HG02943 (cell line): Measurements from ENCODE around the gene DIAPH3.

ENCODE experiments used
- ATAC-seq: cut with Tn5 transposase; IDR thresholded peaks from one replicate; pipeline ENCODE4 v1.9.1; 2021; ENCODE audit warnings: mild to moderate bottlenecking, low read depth, moderate library complexity; ENCODE audit not compliant: unreplicated experiment

The DIAPH3 gene

DNA sequence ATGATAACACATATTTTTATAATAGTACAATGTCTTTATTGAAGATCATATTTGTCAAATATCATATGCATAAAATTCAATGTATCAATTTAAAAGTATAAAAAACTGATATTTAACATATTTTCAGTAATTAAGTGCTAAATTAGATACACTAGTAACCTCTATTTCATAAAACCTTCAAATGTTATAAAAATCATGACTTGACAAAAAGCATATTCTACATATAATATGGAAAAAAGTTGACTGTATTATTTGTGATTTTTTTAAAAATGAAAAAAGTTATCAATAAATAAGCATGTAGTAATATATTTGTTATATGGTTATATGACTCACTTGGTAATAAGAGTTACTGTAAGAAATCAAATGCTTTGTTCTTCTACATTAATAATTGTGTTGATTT, 356.9 kb downstream of the DIAPH3 start:
- no peak for ATAC-seq

DNA sequence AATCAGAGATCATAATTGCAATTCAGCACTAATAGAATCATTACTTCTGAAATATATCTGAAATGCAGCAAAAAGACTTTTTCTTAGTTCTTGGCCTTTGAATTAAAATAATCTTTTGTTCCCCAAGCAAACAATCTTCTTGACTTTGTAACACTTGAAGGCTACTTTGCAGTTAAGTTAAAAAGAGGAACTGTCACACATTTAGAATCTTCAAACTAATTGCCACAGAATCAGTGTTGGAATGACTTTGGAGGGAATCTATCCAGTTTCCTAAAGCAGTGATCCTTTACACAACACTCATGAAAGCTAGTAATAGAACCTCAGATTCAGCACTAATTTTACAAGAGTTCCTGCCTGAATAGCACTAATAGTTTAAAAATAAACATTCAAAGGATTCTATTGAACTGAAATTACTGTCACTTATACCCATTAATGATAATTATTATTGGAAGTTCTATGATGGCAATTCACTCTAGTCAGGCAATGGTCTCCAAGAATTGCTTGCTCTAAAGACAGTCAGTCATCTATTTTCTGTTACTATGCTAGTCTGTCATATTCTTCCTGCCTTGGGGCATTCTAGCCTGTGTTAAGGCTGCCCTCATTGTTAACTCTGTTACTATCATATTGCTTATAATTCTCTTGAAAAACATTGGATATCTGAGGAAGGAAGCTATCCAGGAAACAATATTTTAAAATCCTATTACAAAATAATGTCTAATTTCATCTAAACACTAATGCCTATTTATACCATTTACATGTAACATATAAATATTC, 362.4 kb downstream of the DIAPH3 start:
- no peak for ATAC-seq

DNA sequence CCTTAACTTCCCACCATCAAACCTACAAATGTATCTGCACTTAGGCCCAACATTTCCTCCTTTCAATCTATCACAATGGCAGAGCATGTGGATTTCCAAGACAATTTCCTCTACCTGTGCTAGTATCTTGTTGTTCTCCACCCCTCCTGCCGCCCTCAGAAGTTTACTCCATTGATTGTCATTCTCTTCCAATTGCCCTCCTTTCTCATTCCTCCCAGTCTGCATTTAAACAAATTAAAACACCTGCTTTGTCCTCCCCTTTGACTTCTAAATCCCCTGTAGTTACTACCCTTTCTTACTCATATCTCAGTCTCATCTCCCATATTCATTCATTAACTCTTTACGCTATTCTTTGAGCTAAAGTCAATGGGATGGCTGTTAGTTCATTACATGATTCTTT, 370.6 kb downstream of the DIAPH3 start:
- ATAC-seq: no peak

DNA sequence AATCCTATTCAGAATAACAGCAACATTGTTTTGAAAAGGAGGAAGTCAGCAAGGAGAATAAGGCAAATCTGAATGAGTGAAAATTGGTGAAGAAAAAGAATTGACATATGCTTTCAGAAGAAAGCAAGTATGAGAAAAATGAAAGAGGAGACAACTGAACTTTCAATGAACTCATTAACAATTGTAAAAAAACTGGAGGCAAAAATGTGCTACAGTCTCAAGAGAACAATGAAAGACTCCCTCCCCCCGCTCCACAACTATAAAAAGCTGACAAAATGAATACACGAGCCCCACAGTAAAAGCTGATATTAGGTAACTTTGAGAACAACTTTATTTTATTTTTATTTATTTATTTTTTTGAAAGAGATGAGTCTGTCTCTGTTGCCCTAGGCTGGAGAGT, 373.1 kb downstream of the DIAPH3 start:
- no peak for ATAC-seq

DNA sequence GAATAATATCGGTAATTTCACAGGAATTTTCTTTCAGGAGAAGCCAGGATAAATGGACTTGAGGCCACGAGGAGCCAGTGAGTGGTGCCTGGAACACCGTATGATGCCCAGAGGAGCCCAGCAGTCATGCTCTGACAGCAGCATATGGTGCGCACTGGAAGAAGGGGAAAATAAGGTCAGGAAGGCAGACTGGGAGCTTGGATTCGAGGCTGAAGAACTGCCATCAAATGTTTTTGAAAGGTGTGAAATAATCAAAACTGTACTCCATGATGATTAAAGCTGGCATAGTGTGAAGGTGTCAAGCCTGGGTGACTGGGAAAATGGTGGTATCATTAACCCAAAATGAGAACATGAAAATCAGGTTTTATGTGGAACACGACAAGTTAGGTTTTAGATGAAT, 374.2 kb downstream of the DIAPH3 start:
- ATAC-seq: no peak

DNA sequence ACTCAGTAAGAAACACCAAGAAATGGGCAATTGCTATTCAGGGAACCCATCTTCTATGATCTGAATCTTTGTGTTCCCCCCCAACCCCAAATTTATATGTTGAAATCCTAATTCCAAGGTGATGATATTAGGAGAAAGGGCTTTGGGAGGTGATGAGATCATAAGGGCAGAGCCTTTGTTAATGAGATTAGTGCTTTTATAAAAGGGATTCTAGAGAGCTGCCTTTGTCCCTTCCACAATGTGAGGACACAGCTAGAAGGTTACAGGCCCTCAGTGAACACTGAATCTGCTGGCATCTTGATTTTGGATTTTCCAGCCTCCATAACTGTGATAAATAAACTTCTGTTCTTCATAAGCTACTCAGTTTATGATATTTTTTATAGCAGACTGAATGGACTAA, 376.0 kb downstream of the DIAPH3 start:
- no peak for ATAC-seq

DNA sequence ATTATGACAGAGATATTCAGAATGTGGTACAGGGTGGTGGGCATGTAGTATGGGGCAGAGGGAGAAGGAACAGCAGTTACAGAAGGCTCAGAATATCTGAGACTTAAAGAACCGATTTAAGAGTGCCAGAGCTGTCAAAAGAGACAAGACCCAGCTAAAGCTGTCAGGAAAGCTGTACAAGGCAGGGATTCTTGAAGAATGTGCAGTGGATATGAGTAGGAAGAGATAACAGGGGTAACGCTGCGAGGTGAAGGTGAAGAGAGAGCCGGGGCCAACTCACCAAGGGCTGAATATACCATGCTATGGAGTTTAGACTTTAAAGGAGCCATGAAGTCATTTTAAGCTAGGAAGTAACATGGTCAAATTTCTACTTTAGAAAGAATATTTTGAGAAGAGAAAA, 381.0 kb downstream of the DIAPH3 start:
- ATAC-seq: no peak

DNA sequence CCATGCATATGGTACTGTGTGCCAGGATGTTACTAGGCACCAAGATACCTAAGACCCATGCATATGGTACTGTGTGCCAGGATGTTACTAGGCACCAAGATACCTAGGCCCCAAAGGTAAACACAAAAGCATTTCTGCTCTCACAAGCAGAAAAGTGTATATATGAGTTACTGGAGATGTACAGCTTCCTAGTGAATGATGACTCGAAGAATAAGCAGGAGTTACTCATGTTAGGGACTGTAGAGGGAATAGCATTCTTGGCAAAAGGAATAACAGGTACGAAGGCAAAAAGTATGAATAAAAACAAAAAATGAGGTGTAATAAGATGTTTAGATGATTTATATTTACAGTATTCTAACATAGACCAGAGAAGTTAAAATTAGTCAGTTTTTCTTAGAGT, 383.7 kb downstream of the DIAPH3 start:
- no peak for ATAC-seq

DNA sequence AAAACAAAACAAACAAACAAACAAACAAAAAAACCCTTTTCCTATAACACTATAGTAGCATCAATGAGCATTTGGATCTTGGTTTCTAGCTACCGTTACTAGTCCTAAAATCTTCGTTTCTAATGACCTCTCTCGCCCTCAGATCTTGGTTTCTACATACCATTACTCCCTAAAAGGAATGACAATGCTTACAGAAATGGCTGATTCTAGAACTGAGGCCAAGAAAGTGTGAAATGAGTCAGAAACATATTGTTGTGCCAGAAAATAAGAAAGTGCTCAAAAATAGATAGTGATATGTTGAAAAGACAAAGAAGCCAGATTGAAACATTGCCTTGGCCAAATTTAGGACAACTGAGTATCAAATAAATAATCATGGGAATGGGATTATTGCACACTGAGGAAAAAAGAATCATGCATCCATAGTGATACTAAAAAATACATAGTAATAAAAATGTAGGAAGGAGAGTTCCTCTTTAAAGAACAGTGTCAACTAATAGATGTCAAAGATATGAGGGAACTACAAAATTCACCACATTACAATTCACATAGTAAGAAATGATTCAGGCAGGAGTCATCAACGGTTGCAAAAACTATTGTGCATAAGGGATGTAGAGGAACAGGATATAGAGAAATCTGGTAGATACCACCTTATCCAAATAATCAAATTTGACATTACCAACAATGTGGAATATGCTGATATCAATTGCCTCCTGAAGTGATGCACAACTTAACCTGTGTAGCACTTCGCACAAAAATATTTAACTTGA, 386.6 kb downstream of the DIAPH3 start:
- ATAC-seq: no peak

DNA sequence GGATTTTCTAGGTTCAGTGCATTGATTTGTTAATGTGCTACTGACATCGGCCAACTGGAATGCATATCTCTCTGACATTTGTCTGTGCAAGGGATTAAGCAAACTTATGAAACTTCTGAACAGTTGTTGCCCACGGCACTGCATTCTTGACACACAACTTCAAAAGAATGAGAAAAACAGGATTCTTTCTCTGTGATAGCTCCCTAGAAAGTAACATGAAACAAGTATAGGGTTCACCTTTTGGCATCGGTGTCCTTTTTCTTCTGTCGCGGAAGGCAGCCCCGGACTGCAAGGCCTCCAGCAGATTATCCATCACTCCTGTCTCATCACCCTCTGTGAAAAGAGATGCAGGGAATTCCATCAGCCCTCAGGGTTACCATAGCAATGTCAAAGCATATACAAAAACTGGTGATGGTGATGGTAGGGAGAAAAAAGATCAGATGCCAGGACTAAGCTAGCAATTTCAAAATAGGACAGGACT, 389.2 kb downstream of the DIAPH3 start:
- no peak for ATAC-seq

DNA sequence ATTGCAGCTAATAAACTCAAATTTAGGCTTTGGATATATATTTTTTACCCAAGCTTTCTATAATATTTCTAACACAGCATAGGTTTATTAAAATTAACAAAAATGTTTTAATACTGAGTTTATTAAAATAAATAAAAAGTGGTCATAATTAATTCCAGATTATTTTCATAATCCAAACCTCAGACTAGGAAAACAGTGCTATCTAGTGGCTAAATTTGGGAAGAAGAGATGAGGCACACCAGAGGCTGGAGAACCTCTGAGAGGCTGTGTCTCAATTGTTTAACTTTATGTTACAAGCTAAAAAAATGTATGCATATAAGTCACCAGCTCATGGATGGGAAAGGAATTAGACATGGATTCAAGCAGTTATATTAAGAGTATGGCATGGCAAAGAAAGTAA, 392.5 kb downstream of the DIAPH3 start:
- ATAC-seq: no peak

DNA sequence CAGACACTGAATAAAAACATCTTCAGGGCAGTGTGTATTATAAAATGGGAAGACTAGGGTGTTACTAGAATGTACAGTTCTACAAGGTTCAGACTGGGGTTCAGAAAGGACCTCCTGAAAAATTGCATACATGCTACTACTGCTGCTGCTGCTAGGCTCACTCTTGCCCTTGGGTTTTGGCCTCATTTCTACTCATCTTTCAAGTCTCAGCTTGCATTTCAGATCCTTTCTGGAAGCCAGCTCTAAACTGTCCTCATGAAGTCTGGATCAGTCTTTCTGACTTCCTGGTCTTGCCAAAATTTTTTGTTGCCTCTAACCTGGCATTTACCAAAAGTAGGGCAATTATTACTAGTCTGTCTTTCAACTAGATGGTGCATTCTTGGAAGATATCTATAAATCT, 393.3 kb downstream of the DIAPH3 start:
- ATAC-seq: no peak

DNA sequence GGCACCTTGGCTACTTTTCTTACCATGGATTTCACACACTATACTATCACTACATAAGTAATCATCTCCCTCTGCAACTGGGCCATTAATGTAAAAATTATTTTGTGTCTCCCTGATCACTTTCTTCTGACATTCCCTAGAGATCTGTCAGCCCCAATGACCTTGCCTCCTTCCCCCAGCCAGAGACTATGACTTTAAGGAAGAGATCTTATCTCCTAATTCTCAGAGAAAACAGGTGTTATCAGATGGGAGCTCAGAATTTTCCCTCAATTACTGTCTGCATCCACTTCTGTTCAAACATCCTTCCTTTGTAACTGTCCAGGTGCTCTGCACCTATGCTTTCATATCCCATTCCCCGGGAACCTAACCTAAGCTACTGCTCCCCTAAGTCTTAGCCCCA, 397.5 kb downstream of the DIAPH3 start:
- no peak for ATAC-seq

DNA sequence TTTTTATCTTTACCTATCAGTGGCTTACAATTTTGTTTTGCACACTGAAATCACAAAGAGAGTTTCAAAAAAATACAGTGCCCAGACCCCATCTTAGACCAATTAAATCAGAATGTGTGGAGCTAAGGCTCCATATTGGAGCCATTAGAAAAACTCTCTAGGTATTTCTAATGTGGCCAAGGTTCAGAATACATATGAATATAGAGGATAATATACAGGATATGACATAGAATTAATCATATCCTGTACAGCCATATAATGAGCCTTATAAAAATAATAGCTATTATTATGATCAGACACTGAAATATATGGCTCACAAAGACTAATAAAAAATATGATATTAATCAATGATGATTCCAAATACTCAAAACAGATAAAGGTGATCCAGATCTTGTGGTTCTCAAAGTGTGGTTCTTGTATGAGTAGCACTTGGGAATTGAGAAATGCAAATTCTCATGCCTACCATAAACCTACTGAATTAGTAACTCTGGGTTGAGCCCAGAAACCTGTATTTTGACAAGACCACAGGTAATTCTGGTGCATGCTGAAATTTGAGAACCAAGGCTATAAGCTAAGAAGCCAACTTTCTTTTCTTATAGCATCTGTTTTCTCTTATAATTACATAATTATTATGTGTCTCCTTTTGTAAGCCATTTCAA, 408.0 kb downstream of the DIAPH3 start:
- ATAC-seq: no peak

DNA sequence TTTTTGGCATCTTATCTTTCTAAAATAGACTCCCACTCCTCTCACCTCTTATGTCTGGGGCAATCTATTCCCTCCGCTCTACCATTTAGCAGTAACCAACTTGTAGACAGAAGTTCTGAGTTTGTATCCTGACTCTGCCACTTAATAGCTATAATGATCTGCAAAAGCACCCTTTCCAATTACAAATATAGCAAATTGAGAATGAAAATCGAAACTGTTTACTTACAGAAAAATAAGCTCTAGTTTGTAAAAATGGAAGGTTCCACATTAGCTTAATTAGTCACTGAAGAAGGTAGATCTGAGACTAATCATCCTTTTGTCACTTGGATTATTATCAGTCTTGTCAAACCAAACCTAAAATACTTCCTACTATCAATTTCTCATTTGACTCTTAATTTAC, 409.3 kb downstream of the DIAPH3 start:
- no peak for ATAC-seq

DNA sequence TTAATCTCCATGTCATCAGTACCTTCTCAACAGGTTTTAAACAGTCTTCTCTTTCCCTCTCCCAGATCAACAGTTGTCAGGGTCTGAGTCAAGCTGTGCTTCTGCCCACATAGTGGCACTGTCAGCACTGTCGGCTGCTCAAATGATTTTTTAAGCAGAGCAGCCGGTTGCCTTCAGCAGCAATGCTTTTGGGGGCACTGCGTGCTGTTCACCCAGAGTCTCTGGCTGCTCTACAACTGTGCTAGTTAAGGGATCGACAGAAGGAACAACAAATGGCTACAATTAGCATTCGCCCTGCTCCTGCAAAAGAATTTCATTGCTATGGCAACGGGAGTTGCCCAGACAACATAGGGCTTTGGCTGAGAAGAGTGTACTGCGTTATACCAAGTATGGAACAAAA, 412.9 kb downstream of the DIAPH3 start:
- no peak for ATAC-seq

DNA sequence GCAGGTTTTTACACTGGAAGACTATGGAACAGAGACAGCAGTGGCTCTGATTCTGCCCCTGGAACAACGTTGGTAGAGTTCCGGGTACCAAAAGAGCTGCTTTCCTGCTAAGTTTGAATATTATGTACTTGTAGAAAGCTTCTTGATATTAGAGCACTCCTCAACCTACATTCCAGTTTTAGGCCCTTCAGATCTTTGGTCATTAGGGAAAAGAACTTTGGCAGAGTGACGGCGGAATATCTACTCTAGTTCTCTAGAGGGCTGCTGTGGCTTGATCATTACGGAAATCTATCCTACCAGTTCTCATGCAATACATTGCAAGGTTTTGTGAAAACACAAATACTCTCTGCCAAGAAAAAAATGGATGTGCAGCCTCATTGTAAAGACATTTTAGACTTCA, 415.7 kb downstream of the DIAPH3 start:
- no peak for ATAC-seq

DNA sequence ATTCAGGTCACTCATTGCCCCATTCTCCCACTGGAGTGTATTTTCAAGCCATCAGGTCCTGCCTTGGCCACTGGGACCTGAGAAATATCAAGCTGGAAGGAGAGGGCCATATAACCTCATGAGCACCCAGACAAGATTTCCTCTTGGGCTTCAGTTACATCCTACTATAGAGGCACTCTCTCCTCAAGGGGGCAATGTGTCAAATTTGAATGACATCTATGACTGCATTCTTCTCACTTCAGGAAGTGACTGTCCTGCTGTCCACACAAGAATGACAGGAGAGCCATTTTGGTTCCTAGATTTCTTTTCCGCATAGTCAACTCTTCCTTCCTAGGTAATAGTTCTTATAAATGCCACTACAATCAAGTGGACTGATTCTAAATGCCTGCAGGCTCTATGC, 416.2 kb downstream of the DIAPH3 start:
- no peak for ATAC-seq

DNA sequence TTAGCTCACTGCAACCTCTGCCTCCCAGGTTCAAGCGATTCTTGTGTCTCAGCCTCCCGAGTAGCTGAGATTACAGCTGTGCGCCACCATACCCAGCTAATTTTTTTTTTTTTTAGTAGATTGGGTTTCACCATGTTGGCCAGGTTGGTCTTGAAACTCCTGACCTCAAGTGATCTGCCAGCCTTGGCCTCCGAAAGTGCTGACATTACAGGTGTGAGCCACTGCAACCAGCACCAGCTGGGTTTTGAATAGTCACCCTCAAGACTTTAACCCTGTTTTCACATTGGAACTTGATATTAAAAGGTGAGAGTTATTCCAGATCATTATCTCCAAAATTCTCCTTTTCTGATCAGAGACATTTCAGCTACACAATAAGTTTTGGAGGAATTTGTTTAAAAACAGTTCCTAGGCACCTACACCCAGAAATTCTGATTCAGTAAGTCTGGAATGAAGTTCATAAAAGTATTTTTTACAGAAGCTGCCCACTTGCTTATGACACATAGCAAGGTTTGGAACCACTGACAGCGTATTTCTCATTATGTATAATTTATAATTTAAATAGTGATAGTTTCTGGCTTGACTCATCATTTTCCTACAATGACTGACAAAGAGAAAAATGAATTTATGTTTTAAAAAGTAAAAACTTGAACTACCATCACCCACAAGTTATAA, 417.3 kb downstream of the DIAPH3 start:
- ATAC-seq: no peak

DNA sequence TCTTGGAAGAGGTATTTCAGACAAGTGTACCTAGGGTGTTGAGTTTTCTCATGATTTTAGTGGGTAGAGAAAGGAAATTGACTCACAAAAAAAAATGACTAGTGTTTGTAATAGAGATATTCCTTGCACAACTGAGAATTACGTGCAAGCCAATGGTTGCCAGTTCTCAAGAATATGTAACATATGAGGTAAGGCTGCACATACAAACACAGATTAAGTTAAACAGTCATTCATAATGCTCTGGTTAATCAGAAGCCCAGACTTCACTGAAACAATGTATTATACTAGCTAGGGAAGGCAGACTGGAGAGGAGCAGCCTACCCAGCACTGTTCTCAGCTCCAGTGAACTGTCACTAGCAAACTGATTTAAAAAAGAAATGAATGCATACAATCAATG, 418.3 kb downstream of the DIAPH3 start:
- ATAC-seq: no peak
